Osteoblast (primary cell): ENCODE data around the gene RPS6KA5. TPM values are rescaled to one million over a fixed set of nuclear protein-coding genes. Genes with fewer than 3 reads are reported as not detected.

Source experiments
- DNase-seq: peaks from one replicate; pipeline ENCODE4 v3.0.0; 2011; ENCODE audit warnings: low spot score, mixed read lengths; ENCODE audit not compliant: insufficient read length; ENCODE audit errors: missing footprints
- H2AFZ ChIP-seq: 2 replicates; pipeline ENCODE4 v1.6.0; 2011; ENCODE audit warnings: mild to moderate bottlenecking, low read length
- H3K27ac ChIP-seq: 2 replicates; pipeline ENCODE4 v1.5.1; 2011; ENCODE audit warnings: mild to moderate bottlenecking, low read depth, low read length, moderate library complexity
- H3K27me3 ChIP-seq: 2 replicates; pipeline ENCODE4 v1.6.0; 2012; ENCODE audit warnings: mild to moderate bottlenecking, control low read depth, inconsistent platforms, low read length, moderate library complexity; ENCODE audit not compliant: insufficient read depth
- H3K36me3 ChIP-seq: 2 replicates; pipeline ENCODE4 v1.5.1; 2011; ENCODE audit warnings: mild to moderate bottlenecking, low read length, control low read depth, moderate library complexity; ENCODE audit not compliant: insufficient read depth
- H3K4me1 ChIP-seq: 2 replicates; pipeline ENCODE4 v1.5.1; 2011; ENCODE audit warnings: mild to moderate bottlenecking, low read length, control low read depth, moderate library complexity; ENCODE audit not compliant: insufficient read depth
- H3K4me2 ChIP-seq: 2 replicates; pipeline ENCODE4 v1.6.0; 2011; ENCODE audit warnings: mild to moderate bottlenecking, low read length; ENCODE audit not compliant: insufficient read depth
- H3K4me3 ChIP-seq: fragments of 200-600 bp; sonication (generic); 3 replicates; pipeline ENCODE4 v1.5.1; 2012; ENCODE audit warnings: mild to moderate bottlenecking, low read length, inconsistent platforms; ENCODE audit not compliant: insufficient read depth
- H3K79me2 ChIP-seq: 2 replicates; pipeline ENCODE4 v1.6.0; 2012; ENCODE audit warnings: mild to moderate bottlenecking, low read length, control low read depth, inconsistent platforms; ENCODE audit not compliant: insufficient read depth
- H3K9me3 ChIP-seq: 2 replicates; pipeline ENCODE4 v1.5.1; 2011; ENCODE audit warnings: low read depth, low read length, control low read depth
- H4K20me1 ChIP-seq: 2 replicates; pipeline ENCODE4 v1.6.0; 2012; ENCODE audit warnings: mild to moderate bottlenecking, low read length, control low read depth; ENCODE audit not compliant: insufficient read depth
- total RNA-seq: library from RNA; depleted of rRNA; stranded (reverse); fragments of >200 nt; gene quantifications from 2 replicates; pipeline ENCODE4 v1.2.3, GENCODE V29; 2012
- TF ChIP-seq, protein P1 (sequence below): IDR thresholded peaks from 2 replicates; pipeline ENCODE4 v1.5.1; 2011; ENCODE audit warnings: mild to moderate bottlenecking, low read depth, low read length, moderate library complexity; ENCODE audit errors: extremely low read depth

RPS6KA5 gene
- total RNA-seq, 1 donor, result 1.4 TPM

GRCh38 chr14:90938615-90939014 is 121.8 kb downstream of the RPS6KA5 start:
- H4K20me1 ChIP-seq, result no peaks in the 10 kb centered on the region
- H3K27ac ChIP-seq, result no peak overlapping the region
- DNase-seq, result no peak
- no peaks in the 10 kb centered on the region for H3K27me3 ChIP-seq
- no peak overlapping the region for H2AFZ ChIP-seq
- H3K9me3 ChIP-seq, result no peaks in the 10 kb centered on the region
- no peaks in the 10 kb centered on the region for H3K4me1 ChIP-seq
- H3K79me2 ChIP-seq, result no peaks in the 10 kb centered on the region
- TF ChIP-seq, protein P1, sequence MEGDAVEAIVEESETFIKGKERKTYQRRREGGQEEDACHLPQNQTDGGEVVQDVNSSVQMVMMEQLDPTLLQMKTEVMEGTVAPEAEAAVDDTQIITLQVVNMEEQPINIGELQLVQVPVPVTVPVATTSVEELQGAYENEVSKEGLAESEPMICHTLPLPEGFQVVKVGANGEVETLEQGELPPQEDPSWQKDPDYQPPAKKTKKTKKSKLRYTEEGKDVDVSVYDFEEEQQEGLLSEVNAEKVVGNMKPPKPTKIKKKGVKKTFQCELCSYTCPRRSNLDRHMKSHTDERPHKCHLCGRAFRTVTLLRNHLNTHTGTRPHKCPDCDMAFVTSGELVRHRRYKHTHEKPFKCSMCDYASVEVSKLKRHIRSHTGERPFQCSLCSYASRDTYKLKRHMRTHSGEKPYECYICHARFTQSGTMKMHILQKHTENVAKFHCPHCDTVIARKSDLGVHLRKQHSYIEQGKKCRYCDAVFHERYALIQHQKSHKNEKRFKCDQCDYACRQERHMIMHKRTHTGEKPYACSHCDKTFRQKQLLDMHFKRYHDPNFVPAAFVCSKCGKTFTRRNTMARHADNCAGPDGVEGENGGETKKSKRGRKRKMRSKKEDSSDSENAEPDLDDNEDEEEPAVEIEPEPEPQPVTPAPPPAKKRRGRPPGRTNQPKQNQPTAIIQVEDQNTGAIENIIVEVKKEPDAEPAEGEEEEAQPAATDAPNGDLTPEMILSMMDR, result no peak
- H3K36me3 ChIP-seq, result no peaks in the 10 kb centered on the region
- no peak overlapping the region for H3K4me3 ChIP-seq
- no peak overlapping the region for H3K4me2 ChIP-seq

- Histone ChIP-seq H3K27ac (no peak overlapping the region), H2AFZ (no peak overlapping the region), H3K36me3 (no peaks in the 10 kb centered on the region), H3K79me2 (no peaks in the 10 kb centered on the region), H3K9me3 (no peaks in the 10 kb centered on the region), H3K4me1 (no peaks in the 10 kb centered on the region), H3K4me3 (no peak overlapping the region), H4K20me1 (no peaks in the 10 kb centered on the region), H3K27me3 (no peaks in the 10 kb centered on the region), H3K4me2 (no peak overlapping the region)
- no peak for DNase-seq
- TF ChIP-seq, protein P1, result no peak
Observed at GRCh38 chr14:90936757-90937440, 123.5 kb downstream of the RPS6KA5 start.

DNA sequence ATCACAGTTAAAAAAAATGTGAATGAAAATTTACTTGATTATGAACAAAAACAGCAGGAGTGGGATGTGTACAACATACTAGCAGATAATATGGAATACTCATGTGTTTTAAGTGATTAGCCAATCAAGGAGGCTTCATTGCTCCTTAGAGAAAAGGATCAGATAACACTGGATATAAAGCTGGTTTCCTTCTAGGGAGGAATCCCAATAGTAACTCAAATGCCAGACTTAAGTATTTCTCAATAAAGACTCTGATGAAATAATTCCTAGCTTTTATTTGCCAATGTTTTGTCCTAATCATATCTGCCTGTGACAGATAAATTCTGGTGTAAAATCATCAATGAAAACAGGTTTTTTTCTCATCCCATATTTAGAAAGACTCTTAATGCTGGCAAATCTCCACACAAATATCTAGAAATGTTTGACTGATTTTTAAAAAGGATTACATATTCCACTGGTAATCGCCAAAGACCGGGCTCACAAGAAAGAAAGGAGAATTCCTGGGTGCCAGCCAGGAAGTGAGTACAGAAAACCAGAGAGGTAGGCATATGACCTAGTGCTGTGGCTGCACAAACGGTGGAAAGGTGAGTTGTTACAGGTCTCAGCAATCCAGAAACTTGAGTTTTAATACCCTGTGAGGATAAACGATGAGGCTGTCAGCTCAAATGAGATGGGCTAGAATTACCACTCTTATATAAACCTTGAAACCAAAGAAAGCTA is 135.7 kb downstream of the RPS6KA5 start:
- Histone ChIP-seq H3K79me2 (no peaks in the 10 kb centered on the region), H3K27me3 (no peaks in the 10 kb centered on the region), H3K27ac (no peak overlapping the region), H4K20me1 (no peaks in the 10 kb centered on the region), H3K36me3 (no peaks in the 10 kb centered on the region), H3K4me3 (no peak overlapping the region), H2AFZ (no peak overlapping the region), H3K9me3 (no peaks in the 10 kb centered on the region), H3K4me1 (no peaks in the 10 kb centered on the region), H3K4me2 (no peak overlapping the region)
- TF ChIP-seq, protein P1, result no peak
- DNase-seq, result no peak

GRCh38 chr14:90922141-90922540 is 138.3 kb downstream of the RPS6KA5 start:
- Histone ChIP-seq H3K79me2 (no peaks in the 10 kb centered on the region), H2AFZ (no peak overlapping the region), H3K36me3 (no peaks in the 10 kb centered on the region), H3K4me2 (no peak overlapping the region), H3K4me1 (no peaks in the 10 kb centered on the region), H3K9me3 (no peaks in the 10 kb centered on the region), H3K27me3 (no peaks in the 10 kb centered on the region), H3K4me3 (no peak overlapping the region), H3K27ac (no peak overlapping the region), H4K20me1 (no peaks in the 10 kb centered on the region)
- TF ChIP-seq, protein P1, result no peak
- DNase-seq, result no peak
